Endometrial microvascular endothelial cells (primary cell): Measurements from ENCODE around the gene ASIC4. TPM values are rescaled to one million over a fixed set of nuclear protein-coding genes. Genes with fewer than 3 reads are reported as not detected.

ENCODE experiments used
- in situ Hi-C: cut with HindIII; loops from 2 replicates; pipeline ENCODE4 v1.10.0; 2017; ENCODE audit warnings: low sequenced_read_pairs, low pct_unique_long_range_greater_than_20kb; ENCODE audit errors: inconsistent ontology term
- total RNA-seq: library from RNA; depleted of rRNA; stranded (reverse); fragments of >200 nt; gene quantifications from one replicate; pipeline ENCODE4 v1.2.3, GENCODE V29; 2015; ENCODE audit errors: inconsistent ontology term

ASIC4 gene
- total RNA-seq, 1 donor from 2014 or later = not detected

GRCh38 chr2:219541611-219542180 lies 27.4 kb downstream of the ASIC4 start:
- in situ Hi-C loops = no loop called here

GRCh38 chr2:219542931-219543595 lies 28.8 kb downstream of the ASIC4 start:
- in situ Hi-C loops = no loop called here

- in situ Hi-C loops = no loop called here
Observed at GRCh38 chr2:219543596-219544358, 29.5 kb downstream of the ASIC4 start, which contains the start of the genes CHPF and TMEM198. CHPF (minus strand) TSS chr2:219543809; CDS start chr2:219543538, 271 bp downstream. TMEM198 (plus strand) TSS chr2:219544028; CDS start chr2:219544728, 700 bp downstream.

- in situ Hi-C loops = no loop called here
Observed at GRCh38 chr2:219544567-219544966, 30.3 kb downstream of the ASIC4 start.

- in situ Hi-C loops = no loop called here
Observed at GRCh38 chr2:219545295-219545942, 31.1 kb downstream of the ASIC4 start.

GRCh38 chr2:219545943-219546352 lies 31.7 kb downstream of the ASIC4 start:
- in situ Hi-C loops = no loop called here

GRCh38 chr2:219547621-219548020 lies 33.3 kb downstream of the ASIC4 start:
- in situ Hi-C loops = no loop called here

GRCh38 chr2:219548990-219549389 lies 34.7 kb downstream of the ASIC4 start:
- in situ Hi-C loops = no loop called here

GRCh38 chr2:219549619-219550018 lies 35.3 kb downstream of the ASIC4 start:
- in situ Hi-C loops = no loop called here

- in situ Hi-C loops = no loop called here
Observed at GRCh38 chr2:219551441-219552381, 37.4 kb downstream of the ASIC4 start.

- in situ Hi-C loops = no loop called here
Observed at GRCh38 chr2:219552382-219553167, 38.3 kb downstream of the ASIC4 start.

GRCh38 chr2:219553168-219553417 lies 38.8 kb downstream of the ASIC4 start:
- in situ Hi-C loops = no loop called here

- in situ Hi-C loops = no loop called here
Observed at GRCh38 chr2:219553463-219553963, 39.2 kb downstream of the ASIC4 start.

GRCh38 chr2:219554350-219554749 lies 40.1 kb downstream of the ASIC4 start:
- in situ Hi-C loops = no loop called here

GRCh38 chr2:219555956-219556355 lies 41.7 kb downstream of the ASIC4 start:
- in situ Hi-C loops = no loop called here

GRCh38 chr2:219556413-219556812 lies 42.1 kb downstream of the ASIC4 start:
- in situ Hi-C loops = no loop called here

- in situ Hi-C loops = no loop called here
Observed at GRCh38 chr2:219557320-219557719, 43.0 kb downstream of the ASIC4 start.
